Fibroblast of the aortic adventitia (primary cell): ENCODE results near the gene NUCB1. TPM values are rescaled to one million over a fixed set of nuclear protein-coding genes. Genes with fewer than 3 reads are reported as not detected.

Experiments
- DNase-seq: peaks from one replicate; pipeline ENCODE4 v3.0.0-alpha.2; 2010; ENCODE audit warnings: low read depth
- H3K4me3 ChIP-seq: 2 replicates; pipeline ENCODE4 v1.5.1; 2011; ENCODE audit warnings: low read depth, mild to moderate bottlenecking, control low read depth, low read length, moderate library complexity
- small RNA-seq: library from RNA; depleted of rRNA; stranded (forward); fragments of <200 nt; gene quantifications from one replicate; pipeline ENCODE3, GENCODE V24; 2012
- total RNA-seq: library from RNA; depleted of rRNA; stranded (reverse); fragments of >200 nt; gene quantifications from 2 replicates; pipeline ENCODE4 v1.2.3, GENCODE V29; 2012; ENCODE audit warnings: low replicate concordance
- TF ChIP-seq, protein P1 (sequence below): IDR thresholded peaks from 2 replicates; pipeline ENCODE4 v1.5.1; 2011; ENCODE audit warnings: mild to moderate bottlenecking, low read length, control low read depth, inconsistent platforms; ENCODE audit not compliant: insufficient read depth

The NUCB1 gene
- total RNA-seq, 1 donor, result 267 TPM

DNA sequence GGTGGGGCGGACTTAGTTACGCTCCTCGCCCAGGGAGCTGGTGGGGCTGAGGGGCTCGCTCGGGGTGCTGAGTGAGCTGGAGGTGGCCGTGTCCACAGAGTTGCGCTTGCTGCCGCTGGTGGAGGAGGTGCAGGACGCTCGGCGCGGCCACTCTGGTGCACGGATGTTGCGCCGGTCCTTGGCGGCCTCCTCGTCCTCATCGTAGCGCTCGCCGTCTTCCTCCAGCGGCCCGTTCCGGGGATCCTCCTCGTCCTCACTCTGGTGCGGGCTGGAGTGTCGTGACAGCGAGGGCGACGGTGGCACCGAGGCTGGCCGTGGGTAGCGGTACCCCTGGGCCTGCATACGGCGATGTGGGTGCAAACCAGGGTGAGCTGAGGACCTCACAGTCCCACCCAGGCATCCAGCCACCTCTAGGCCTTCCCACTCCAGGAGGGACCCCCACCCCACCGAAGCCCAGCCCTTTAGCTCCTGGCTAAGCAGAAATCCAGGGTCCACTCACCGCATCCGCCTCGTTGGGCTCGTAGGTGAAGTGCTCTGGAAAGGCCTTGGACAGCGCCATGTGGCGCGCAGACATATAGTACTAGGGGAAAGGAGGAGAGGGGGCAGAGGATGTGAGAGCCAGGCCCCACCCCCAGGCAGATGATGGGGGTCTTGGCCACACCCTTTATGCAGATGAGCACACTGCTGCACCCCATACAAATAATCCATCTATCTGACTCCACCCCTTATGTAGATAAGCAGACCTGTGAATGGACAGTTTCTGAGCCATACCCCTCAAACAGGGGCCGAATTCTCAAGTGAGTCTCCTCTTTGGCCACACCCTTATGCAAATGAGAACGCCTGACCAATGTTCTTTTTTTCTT is 69.4 kb downstream of the NUCB1 start:
- peak; percentile 51 for DNase-seq
- no peak overlapping the region for H3K4me3 ChIP-seq
- TF ChIP-seq, protein P1, sequence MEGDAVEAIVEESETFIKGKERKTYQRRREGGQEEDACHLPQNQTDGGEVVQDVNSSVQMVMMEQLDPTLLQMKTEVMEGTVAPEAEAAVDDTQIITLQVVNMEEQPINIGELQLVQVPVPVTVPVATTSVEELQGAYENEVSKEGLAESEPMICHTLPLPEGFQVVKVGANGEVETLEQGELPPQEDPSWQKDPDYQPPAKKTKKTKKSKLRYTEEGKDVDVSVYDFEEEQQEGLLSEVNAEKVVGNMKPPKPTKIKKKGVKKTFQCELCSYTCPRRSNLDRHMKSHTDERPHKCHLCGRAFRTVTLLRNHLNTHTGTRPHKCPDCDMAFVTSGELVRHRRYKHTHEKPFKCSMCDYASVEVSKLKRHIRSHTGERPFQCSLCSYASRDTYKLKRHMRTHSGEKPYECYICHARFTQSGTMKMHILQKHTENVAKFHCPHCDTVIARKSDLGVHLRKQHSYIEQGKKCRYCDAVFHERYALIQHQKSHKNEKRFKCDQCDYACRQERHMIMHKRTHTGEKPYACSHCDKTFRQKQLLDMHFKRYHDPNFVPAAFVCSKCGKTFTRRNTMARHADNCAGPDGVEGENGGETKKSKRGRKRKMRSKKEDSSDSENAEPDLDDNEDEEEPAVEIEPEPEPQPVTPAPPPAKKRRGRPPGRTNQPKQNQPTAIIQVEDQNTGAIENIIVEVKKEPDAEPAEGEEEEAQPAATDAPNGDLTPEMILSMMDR, result no peak

DNA sequence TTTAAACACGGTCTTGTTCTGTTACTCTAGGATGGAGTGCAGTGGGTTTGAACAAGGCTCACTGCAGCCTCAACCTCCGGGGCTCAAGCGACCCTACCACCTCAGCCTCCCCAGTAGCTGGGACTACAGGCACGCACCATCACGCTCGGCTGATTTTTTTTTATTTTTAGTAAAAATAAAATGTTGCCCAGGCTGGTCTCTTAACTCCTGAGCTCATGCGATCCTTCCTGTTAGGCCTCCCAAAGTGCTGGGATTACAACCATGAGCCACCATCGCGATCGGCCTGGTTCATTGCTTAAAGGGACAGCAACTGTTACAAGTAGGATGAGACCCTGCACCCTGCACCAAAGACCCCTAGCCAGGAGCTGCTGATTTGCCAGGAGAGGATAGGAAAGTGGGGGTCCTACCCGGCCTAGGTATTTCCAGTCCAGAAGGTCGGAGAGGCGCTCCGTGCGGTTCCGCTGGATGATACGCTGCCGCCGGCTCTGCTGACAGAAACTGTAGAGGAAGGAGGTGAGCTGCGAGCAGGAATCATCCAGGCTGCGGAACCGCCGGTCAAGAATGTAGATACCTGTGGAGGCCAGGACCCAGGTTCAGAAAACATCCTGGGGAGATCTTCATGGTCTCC is 70.1 kb downstream of the NUCB1 start:
- no peak overlapping the region for H3K4me3 ChIP-seq
- no peak for DNase-seq
- TF ChIP-seq, protein P1, result no peak

DNA sequence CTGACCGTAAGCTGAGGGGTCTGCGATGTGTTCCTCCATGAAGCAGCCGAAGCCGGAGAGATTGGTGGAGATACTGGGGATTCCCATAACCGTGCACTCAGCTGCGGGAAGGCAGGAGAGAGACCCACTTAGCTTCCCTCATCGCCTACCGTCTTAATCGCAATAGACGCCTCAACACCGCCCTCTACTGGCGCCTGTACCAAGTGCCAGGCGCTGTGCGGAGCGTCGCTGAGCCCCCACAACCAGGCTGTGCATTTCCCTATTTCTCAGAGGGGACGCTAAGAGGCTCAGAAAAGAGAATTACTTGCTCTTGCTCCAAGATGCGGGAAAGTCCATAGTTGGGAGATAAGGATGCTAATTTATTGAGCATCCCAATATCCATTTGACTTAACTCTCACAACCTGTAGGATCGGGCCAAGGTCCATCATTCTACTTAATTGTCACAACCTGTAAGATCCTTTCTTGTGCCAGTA is 70.8 kb downstream of the NUCB1 start:
- no peak overlapping the region for H3K4me3 ChIP-seq
- TF ChIP-seq, protein P1, result peak; percentile 93
- DNase-seq, result peak; percentile 87

Small RNA genes lying within 50 kb of the gene (small RNA-seq; reads per million reads assigned to genes)
- gene AC026803.1, result not detected

Other genes starting within 250 kb of the NUCB1 start
- 0.09 TPM in 1 of 2 replicates, not detected in the other for gene NTN5, start 227.3 kb upstream of the NUCB1 start, total RNA-seq
- gene FUT2, start 204.3 kb upstream of the NUCB1 start, total RNA-seq, result not detected in 2 replicates
- gene MAMSTR, start 180.6 kb upstream of the NUCB1 start, total RNA-seq, result 2.5 and 8.0 TPM in 2 replicates
- gene RASIP1, start 159.7 kb upstream of the NUCB1 start, total RNA-seq, result 0.16 and 0.45 TPM in 2 replicates
- gene IZUMO1, start 153.4 kb upstream of the NUCB1 start, total RNA-seq, result not detected in 2 replicates
- gene FUT1, start 147.7 kb upstream of the NUCB1 start, total RNA-seq, result under 0.01 TPM in 1 of 2 replicates, not detected in the other
- gene FGF21, start 144.8 kb upstream of the NUCB1 start, total RNA-seq, result not detected in 2 replicates
- 9.6 and 30.4 TPM in 2 replicates for gene BCAT2, start 89.3 kb upstream of the NUCB1 start, total RNA-seq
- gene HSD17B14, start 63.8 kb upstream of the NUCB1 start, total RNA-seq, result 3.6 and 25.5 TPM in 2 replicates
- gene PLEKHA4, start 31.7 kb upstream of the NUCB1 start, total RNA-seq, result 28.9 and 44.0 TPM in 2 replicates
- 45.8 and 53.6 TPM in 2 replicates for gene PPP1R15A, start 27.9 kb upstream of the NUCB1 start, total RNA-seq
- gene TULP2, start 1.6 kb upstream of the NUCB1 start, total RNA-seq, result 0.54 TPM in 1 of 2 replicates, not detected in the other
- not detected in 2 replicates for gene DHDH, start 33.4 kb downstream of the NUCB1 start, total RNA-seq
- 15.5 and 45.8 TPM in 2 replicates for gene BAX, start 54.6 kb downstream of the NUCB1 start, total RNA-seq
- gene FTL, start 65.0 kb downstream of the NUCB1 start, total RNA-seq, result 5,494 and 8,302 TPM in 2 replicates
- gene GYS1, start 93.0 kb downstream of the NUCB1 start, total RNA-seq, result 5.5 and 38.6 TPM in 2 replicates
- gene RUVBL2, start 93.6 kb downstream of the NUCB1 start, total RNA-seq, result 16.3 and 119 TPM in 2 replicates
- gene LHB, start 116.8 kb downstream of the NUCB1 start, total RNA-seq, result not detected in 2 replicates
- not detected in 2 replicates for gene CGB3, start 124.0 kb downstream of the NUCB1 start, total RNA-seq
- gene CGB2, start 131.6 kb downstream of the NUCB1 start, total RNA-seq, result not detected in 2 replicates
- not detected in 2 replicates for gene CGB1, start 136.6 kb downstream of the NUCB1 start, total RNA-seq
- gene CGB5, start 143.5 kb downstream of the NUCB1 start, total RNA-seq, result not detected in 2 replicates
- gene CGB8, start 148.8 kb downstream of the NUCB1 start, total RNA-seq, result not detected in 2 replicates
- 0.09 TPM in 1 of 2 replicates, not detected in the other for gene CGB7, start 157.4 kb downstream of the NUCB1 start, total RNA-seq
- not detected in 2 replicates for gene NTF4, start 164.5 kb downstream of the NUCB1 start, total RNA-seq
- not detected in 2 replicates for gene KCNA7, start 172.4 kb downstream of the NUCB1 start, total RNA-seq
- 111 and 129 TPM in 2 replicates for gene SNRNP70, start 185.1 kb downstream of the NUCB1 start, total RNA-seq
- 2.2 and 3.7 TPM in 2 replicates for gene LIN7B, start 214.1 kb downstream of the NUCB1 start, total RNA-seq
- gene C19orf73, start 218.8 kb downstream of the NUCB1 start, total RNA-seq, result 0.41 and 0.54 TPM in 2 replicates
- 0.99 and 2.4 TPM in 2 replicates for gene PPFIA3, start 219.2 kb downstream of the NUCB1 start, total RNA-seq